ENCODE data around the gene COA1.
"Not testable (repeated sequence)": the region's sequence is repeated elsewhere in the genome, so short reads cannot be mapped to it uniquely, and the experiment has no call there.

COA1 gene

GRCh38 chr7:43604251-43604650 is 125.1 kb downstream of the COA1 start:
- TF ChIP-seq EZH2phosphoT487 (IDR thresholded peaks at IDR 0.05; ENCODE audit: borderline replicate concordance, low read length), result no peak
- TF ChIP-seq, protein P1, sequence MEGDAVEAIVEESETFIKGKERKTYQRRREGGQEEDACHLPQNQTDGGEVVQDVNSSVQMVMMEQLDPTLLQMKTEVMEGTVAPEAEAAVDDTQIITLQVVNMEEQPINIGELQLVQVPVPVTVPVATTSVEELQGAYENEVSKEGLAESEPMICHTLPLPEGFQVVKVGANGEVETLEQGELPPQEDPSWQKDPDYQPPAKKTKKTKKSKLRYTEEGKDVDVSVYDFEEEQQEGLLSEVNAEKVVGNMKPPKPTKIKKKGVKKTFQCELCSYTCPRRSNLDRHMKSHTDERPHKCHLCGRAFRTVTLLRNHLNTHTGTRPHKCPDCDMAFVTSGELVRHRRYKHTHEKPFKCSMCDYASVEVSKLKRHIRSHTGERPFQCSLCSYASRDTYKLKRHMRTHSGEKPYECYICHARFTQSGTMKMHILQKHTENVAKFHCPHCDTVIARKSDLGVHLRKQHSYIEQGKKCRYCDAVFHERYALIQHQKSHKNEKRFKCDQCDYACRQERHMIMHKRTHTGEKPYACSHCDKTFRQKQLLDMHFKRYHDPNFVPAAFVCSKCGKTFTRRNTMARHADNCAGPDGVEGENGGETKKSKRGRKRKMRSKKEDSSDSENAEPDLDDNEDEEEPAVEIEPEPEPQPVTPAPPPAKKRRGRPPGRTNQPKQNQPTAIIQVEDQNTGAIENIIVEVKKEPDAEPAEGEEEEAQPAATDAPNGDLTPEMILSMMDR (IDR thresholded peaks at IDR 0.05; ENCODE audit: low read depth, low read length, poor library complexity, severe bottlenecking), result no peak
- Histone ChIP-seq H3K9me2 (replicated peaks; ENCODE audit: control insufficient read depth, low read length) (no peaks in the 10 kb centered on the region), H3F3A (ENCODE audit: control insufficient read depth, insufficient read depth) (0 out of 2 replicates have a peak, but pooled peaks cover 4% of the 10 kb centered on the region), H3K4me1 (ENCODE audit: control insufficient read depth, low read length) (peaks cover 28% of the 10 kb centered on the region), H3K36me3 (ENCODE audit: control insufficient read depth, low read length) (peaks cover 88% of the 10 kb centered on the region), H3K4me3 (ENCODE audit: low read length) (no peak overlapping the region), H3K9me3 (ENCODE audit: control insufficient read depth, insufficient read depth, low read length) (no peaks in the 10 kb centered on the region), H4K20me1 (ENCODE audit: control insufficient read depth, insufficient read depth, low read depth, low read length) (peaks cover 16% of the 10 kb centered on the region), H3K27me3 (ENCODE audit: control insufficient read depth, low read length) (no peaks in the 10 kb centered on the region), H3K27ac (ENCODE audit: low read depth, low read length) (no peak overlapping the region), H3K4me2 (ENCODE audit: low read length) (no peak overlapping the region), H3K79me2 (ENCODE audit: control insufficient read depth, low read length) (peaks cover 100% of the 10 kb centered on the region)

- H3K27ac ChIP-seq (ENCODE audit: low read depth, low read length), result no peak overlapping the region
- no peak overlapping the region for H3K4me2 ChIP-seq (ENCODE audit: low read length)
- no peak overlapping the region for H3K4me3 ChIP-seq (ENCODE audit: low read length)
- H3F3A ChIP-seq (ENCODE audit: control insufficient read depth, insufficient read depth), result 0 out of 2 replicates have a peak, but pooled peaks cover 4% of the 10 kb centered on the region
- H3K27me3 ChIP-seq (ENCODE audit: control insufficient read depth, low read length), result no peaks in the 10 kb centered on the region
- H3K4me1 ChIP-seq (ENCODE audit: control insufficient read depth, low read length), result peaks cover 26% of the 10 kb centered on the region
- TF ChIP-seq EZH2phosphoT487 (IDR thresholded peaks at IDR 0.05; ENCODE audit: borderline replicate concordance, low read length), result no peak
- TF ChIP-seq, protein P1 (IDR thresholded peaks at IDR 0.05; ENCODE audit: low read depth, low read length, poor library complexity, severe bottlenecking), result no peak
- H4K20me1 ChIP-seq (ENCODE audit: control insufficient read depth, insufficient read depth, low read depth, low read length), result peaks cover 16% of the 10 kb centered on the region
- H3K36me3 ChIP-seq (ENCODE audit: control insufficient read depth, low read length), result peaks cover 87% of the 10 kb centered on the region
- peaks cover 98% of the 10 kb centered on the region for H3K79me2 ChIP-seq (ENCODE audit: control insufficient read depth, low read length)
- no peaks in the 10 kb centered on the region for H3K9me2 ChIP-seq (replicated peaks; ENCODE audit: control insufficient read depth, low read length)
- H3K9me3 ChIP-seq (ENCODE audit: control insufficient read depth, insufficient read depth, low read length), result no peaks in the 10 kb centered on the region
Measured at GRCh38 chr7:43602256-43602655, 127.1 kb downstream of the COA1 start.

- Histone ChIP-seq H3K36me3 (ENCODE audit: control insufficient read depth, low read length) (peaks cover 93% of the 10 kb centered on the region), H3K27ac (ENCODE audit: low read depth, low read length) (no peak overlapping the region), H4K20me1 (ENCODE audit: control insufficient read depth, insufficient read depth, low read depth, low read length) (peaks cover 18% of the 10 kb centered on the region), H3K9me3 (ENCODE audit: control insufficient read depth, insufficient read depth, low read length) (no peaks in the 10 kb centered on the region), H3K79me2 (ENCODE audit: control insufficient read depth, low read length) (peaks cover 97% of the 10 kb centered on the region), H3F3A (ENCODE audit: control insufficient read depth, insufficient read depth) (0 out of 2 replicates have a peak, but pooled peaks cover 7% of the 10 kb centered on the region), H3K4me2 (ENCODE audit: low read length) (no peak overlapping the region), H3K9me2 (replicated peaks; ENCODE audit: control insufficient read depth, low read length) (no peaks in the 10 kb centered on the region), H3K4me3 (ENCODE audit: low read length) (no peak overlapping the region), H3K4me1 (ENCODE audit: control insufficient read depth, low read length) (peaks cover 15% of the 10 kb centered on the region; the same call in 1 of the 2 replicates), H3K27me3 (ENCODE audit: control insufficient read depth, low read length) (no peaks in the 10 kb centered on the region)
- TF ChIP-seq EZH2phosphoT487 (IDR thresholded peaks at IDR 0.05; ENCODE audit: borderline replicate concordance, low read length), result no peak
- TF ChIP-seq, protein P1 (IDR thresholded peaks at IDR 0.05; ENCODE audit: low read depth, low read length, poor library complexity, severe bottlenecking), result no peak
Measured at GRCh38 chr7:43600056-43600455, 129.3 kb downstream of the COA1 start.

GRCh38 chr7:43596426-43596825 is 132.9 kb downstream of the COA1 start:
- Histone ChIP-seq H3K4me1 (ENCODE audit: control insufficient read depth, low read length) (peaks cover 40% of the 10 kb centered on the region), H3K79me2 (ENCODE audit: control insufficient read depth, low read length) (peaks cover 97% of the 10 kb centered on the region), H3K36me3 (ENCODE audit: control insufficient read depth, low read length) (peaks cover 77% of the 10 kb centered on the region), H4K20me1 (ENCODE audit: control insufficient read depth, insufficient read depth, low read depth, low read length) (peaks cover 27% of the 10 kb centered on the region)
- not testable (repeated sequence) for H3K9me2 ChIP-seq (replicated peaks; ENCODE audit: control insufficient read depth, low read length); H3F3A ChIP-seq (ENCODE audit: control insufficient read depth, insufficient read depth); H3K4me2 ChIP-seq (ENCODE audit: low read length); H3K27ac ChIP-seq (ENCODE audit: low read depth, low read length); H3K9me3 ChIP-seq (ENCODE audit: control insufficient read depth, insufficient read depth, low read length); H3K4me3 ChIP-seq (ENCODE audit: low read length); H3K27me3 ChIP-seq (ENCODE audit: control insufficient read depth, low read length)
